CD4-positive, alpha-beta T cell (primary cell): ENCODE measurements around the gene SLC5A6. TPM values are rescaled to one million over a fixed set of nuclear protein-coding genes. Genes with fewer than 3 reads are reported as not detected.
A peak's percentile ranks its signal among the peaks of the same experiment; 100 is the strongest.

ENCODE experiments used
- ATAC-seq: fragments of 200-7000 bp; cut with Tn5 transposase; one replicate; pipeline ENCODE4 v1.10.0; 2022; ENCODE audit warnings: mild to moderate bottlenecking; ENCODE audit not compliant: poor library complexity
- CTCF ChIA-PET: fragments of 350-600 bp; sonication (Branson Sonifier 250); formaldehyde crosslinking; loops from one replicate; lab custom pipeline; 2021; ENCODE audit warnings: antibody characterized with exemption, inconsistent platforms; lab: Charles Lee
- POLR2A ChIA-PET: fragments of 350-600 bp; sonication (Branson Sonifier 250); formaldehyde crosslinking; loops from one replicate; lab custom pipeline; 2021; ENCODE audit warnings: antibody characterized with exemption, inconsistent platforms; lab: Charles Lee
- DNase-seq, 14 experiments: peaks; one replicate each; pipeline ENCODE4 v3.0.0-alpha.2; 2013 to 2020; ENCODE audit warnings: mixed read lengths in 2 of 14
- H3K27ac ChIP-seq, 2 donors: one replicate each; pipeline versions ENCODE4 v1.5.1 to v1.7.0; 2013; ENCODE audit warnings: low read length in 2 of 2, low read depth in 1 of 2, mild to moderate bottlenecking in 1 of 2
- H3K27me3 ChIP-seq, 2 experiments: 1 replicate in 1 of 2; 2 replicates in 1 of 2; pipeline versions ENCODE4 v1.6.1 to v1.7.0; 2013; ENCODE audit warnings: low read length in 2 of 2, control low read depth in 1 of 2, mild to moderate bottlenecking in 1 of 2, moderate library complexity in 1 of 2; ENCODE audit not compliant: insufficient read depth in 2 of 2, control insufficient read depth in 1 of 2
- H3K36me3 ChIP-seq: one replicate; pipeline ENCODE4 v1.6.1; 2013; ENCODE audit warnings: low read length, control low read depth; ENCODE audit not compliant: insufficient read depth
- H3K4me1 ChIP-seq: one replicate; pipeline ENCODE4 v1.6.1; 2013; ENCODE audit warnings: low read length, control low read depth; ENCODE audit not compliant: insufficient read depth
- H3K4me3 ChIP-seq: one replicate; pipeline ENCODE4 v1.5.1; 2013; ENCODE audit warnings: mild to moderate bottlenecking, low read length, moderate library complexity
- H3K9me3 ChIP-seq, 2 experiments: 1 replicate in 1 of 2; 2 replicates in 1 of 2; pipeline versions ENCODE4 v1.6.1 to v1.7.0; 2013; ENCODE audit warnings: low read length in 2 of 2, mild to moderate bottlenecking in 2 of 2, control low read depth in 1 of 2, moderate library complexity in 1 of 2; ENCODE audit not compliant: control insufficient read depth in 1 of 2, insufficient read depth in 1 of 2
- H3K27ac Mint-ChIP-seq: one replicate; pipeline ENCODE4 v1.8.0; 2020; ENCODE audit warnings: mixed read lengths
- H3K27me3 Mint-ChIP-seq: one replicate; pipeline ENCODE4 v1.8.0; 2021; ENCODE audit warnings: mixed read lengths
- H3K36me3 Mint-ChIP-seq: one replicate; pipeline ENCODE4 v1.8.0; 2021; ENCODE audit warnings: low read depth, mixed read lengths
- H3K4me1 Mint-ChIP-seq: one replicate; pipeline ENCODE4 v1.8.0; 2021; ENCODE audit warnings: low read depth, mixed read lengths
- H3K4me3 Mint-ChIP-seq: one replicate; pipeline ENCODE4 v1.8.0; 2020; ENCODE audit warnings: mild to moderate bottlenecking, mixed read lengths
- H3K9me3 Mint-ChIP-seq: one replicate; pipeline ENCODE4 v1.8.0; 2020; ENCODE audit warnings: mixed read lengths
- intact Hi-C, 2 experiments: fragments of 100-400 bp; cut with DNase I in 1 of 2; cut with micrococcal nuclease in 1 of 2; formaldehyde crosslinking; loops; one replicate each; pipeline versions ENCODE4 v1.15.1 to v1.9.0; 2023 to 2025; cut with DNase I, micrococcal nuclease
- total RNA-seq, 174 experiments: library from RNA in 2 of 174; stranded (reverse) in 2 of 174; gene quantifications; one replicate each; pipeline ENCODE4 v1.2.3 and lab custom pipeline; 2021 to 2026
- TF ChIP-seq, protein P1 (sequence below): fragments of 200-600 bp; IDR thresholded peaks from one replicate; pipeline ENCODE4 v1.8.0; 2022; ENCODE audit warnings: antibody characterized with exemption, mild to moderate bottlenecking

The SLC5A6 gene
- total RNA-seq, 2 experiments from 2014 or later, result 196 to 207 TPM

DNA sequence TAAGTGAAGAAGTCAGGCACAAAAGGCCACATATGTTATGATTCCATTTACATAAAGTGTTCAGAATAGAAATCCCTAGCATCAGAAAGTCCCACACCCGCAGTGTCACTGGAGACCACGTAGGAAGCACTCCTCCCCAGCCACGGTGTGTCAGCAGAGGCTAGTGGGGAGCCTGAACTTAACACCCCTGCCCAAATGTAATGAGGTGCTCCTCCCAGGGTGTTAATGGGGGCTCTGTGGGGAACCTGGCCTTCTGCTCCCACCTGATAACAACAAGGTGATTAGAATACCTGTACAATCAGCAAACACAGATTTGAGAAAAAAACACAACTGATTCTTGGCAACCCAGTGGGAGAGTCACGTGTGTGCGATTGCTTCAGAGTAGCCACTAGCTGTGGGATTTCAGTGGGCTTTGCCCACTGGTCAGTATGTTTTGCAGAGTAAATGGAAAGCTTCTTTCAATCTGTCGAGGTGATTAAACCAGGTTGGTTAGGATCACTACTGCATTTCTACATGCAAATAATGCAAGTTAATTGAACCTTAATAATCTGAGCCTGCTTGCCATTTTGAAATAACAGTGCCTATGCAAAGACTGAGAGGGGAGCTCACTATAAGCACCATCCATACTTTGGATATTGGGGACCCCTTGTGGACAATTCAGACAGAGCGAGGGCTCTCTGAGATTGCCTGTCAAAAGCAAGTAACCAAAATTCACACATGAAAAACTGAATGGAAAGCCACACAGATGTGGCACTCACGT is 20.8 kb downstream of the SLC5A6 start:
- Histone ChIP-seq H3K36me3 (no peaks in the 10 kb centered on the region), H3K9me3 (no peaks in the 10 kb centered on the region), H3K4me3 (no peak overlapping the region), H3K27ac (no peak overlapping the region), H3K4me1 (no peaks in the 10 kb centered on the region), H3K27me3 (peaks cover 3 to 10% of the 10 kb centered on the region in 2 experiments)
- TF ChIP-seq, protein P1, sequence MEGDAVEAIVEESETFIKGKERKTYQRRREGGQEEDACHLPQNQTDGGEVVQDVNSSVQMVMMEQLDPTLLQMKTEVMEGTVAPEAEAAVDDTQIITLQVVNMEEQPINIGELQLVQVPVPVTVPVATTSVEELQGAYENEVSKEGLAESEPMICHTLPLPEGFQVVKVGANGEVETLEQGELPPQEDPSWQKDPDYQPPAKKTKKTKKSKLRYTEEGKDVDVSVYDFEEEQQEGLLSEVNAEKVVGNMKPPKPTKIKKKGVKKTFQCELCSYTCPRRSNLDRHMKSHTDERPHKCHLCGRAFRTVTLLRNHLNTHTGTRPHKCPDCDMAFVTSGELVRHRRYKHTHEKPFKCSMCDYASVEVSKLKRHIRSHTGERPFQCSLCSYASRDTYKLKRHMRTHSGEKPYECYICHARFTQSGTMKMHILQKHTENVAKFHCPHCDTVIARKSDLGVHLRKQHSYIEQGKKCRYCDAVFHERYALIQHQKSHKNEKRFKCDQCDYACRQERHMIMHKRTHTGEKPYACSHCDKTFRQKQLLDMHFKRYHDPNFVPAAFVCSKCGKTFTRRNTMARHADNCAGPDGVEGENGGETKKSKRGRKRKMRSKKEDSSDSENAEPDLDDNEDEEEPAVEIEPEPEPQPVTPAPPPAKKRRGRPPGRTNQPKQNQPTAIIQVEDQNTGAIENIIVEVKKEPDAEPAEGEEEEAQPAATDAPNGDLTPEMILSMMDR, result peak; percentile 49
- Mint-ChIP-seq H3K9me3 (no peaks in the 10 kb centered on the region), H3K4me3 (no peak overlapping the region), H3K27ac (no peak overlapping the region), H3K27me3 (peaks cover 7% of the 10 kb centered on the region), H3K4me1 (no peaks in the 10 kb centered on the region), H3K36me3 (no peaks in the 10 kb centered on the region)
- peak; percentile 86 for ATAC-seq
- POLR2A ChIA-PET, result interaction anchor here (1.0 kb wide), 2 partner anchors 112 to 229 kb away, joined by 3 to 7 read pairs; no protein-coding TSS in a partner anchor
- peak in 12 of 14 experiments; percentile 10 to 71 (median 28) for DNase-seq
- intact Hi-C loops, result loop anchor here (1.0 kb wide), 3 partner anchors 92 to 230 kb away; no protein-coding TSS in a partner anchor
- CTCF ChIA-PET, result interaction anchor here (0.8 to 1.2 kb wide), 4 partner anchors 26 to 229 kb away, joined by 3 to 7 read pairs (median 4); partner anchors contain the start of gene CAD

DNA sequence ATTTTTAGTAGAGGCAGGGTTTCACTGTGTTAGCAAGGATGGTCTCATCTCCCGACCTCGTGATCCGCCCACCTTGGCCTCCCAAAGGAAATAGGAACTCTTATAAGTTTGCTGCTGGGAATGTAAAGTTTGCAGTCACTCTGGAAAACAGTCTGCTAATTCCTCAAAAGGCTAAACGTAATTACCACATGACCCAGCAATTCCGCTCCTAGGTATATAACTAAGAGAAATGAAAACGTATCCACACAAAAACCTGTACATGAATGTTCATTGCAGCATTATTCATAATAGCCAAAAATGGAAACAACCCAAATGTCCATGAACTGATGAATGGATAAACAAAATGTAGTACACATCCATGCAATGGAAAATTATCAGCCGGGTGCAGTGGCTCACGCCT is 22.1 kb downstream of the SLC5A6 start:
- H3K4me1 Mint-ChIP-seq, result no peaks in the 10 kb centered on the region
- TF ChIP-seq, protein P1, result no peak

DNA sequence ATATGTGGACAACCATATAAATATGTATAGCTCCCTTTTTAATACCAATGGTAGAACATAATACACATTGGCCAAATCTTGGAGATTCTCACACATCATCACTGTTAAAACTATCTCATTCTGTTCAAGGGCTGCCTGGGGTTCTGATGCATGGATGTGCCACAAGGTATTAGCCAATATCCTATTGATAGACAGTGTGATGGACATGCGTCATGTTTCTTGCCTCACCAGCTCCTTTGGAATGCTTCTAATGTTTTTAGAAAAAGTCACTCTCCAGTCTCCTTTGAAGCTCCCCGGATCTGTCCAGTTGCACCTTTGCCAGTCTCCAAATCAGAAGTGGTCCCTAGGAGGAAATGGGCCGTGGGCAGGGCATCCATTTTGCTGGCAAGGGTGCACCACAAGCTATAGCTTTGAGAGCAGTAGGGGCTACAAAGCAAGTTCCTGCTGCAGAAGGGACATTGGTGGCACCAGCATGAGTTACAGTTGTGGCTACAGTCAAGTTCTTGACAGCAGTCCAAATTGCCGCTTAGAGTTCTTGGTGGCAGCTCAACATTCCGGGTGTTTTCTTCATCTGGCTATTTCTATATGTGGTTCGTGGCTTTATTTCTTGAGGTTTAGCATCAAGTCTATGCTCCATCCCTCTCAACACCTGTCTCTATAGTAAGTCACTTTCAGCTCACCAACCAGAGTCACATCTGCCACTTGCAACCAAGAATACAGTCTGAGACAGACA is 25.3 kb downstream of the SLC5A6 start:
- TF ChIP-seq, protein P1, result no peak

More for the DNA sequence above, 22.1 kb downstream of the SLC5A6 start:
- POLR2A ChIA-PET, result no interaction called here
- DNase-seq (no peak), ATAC-seq (no peak)
- Histone ChIP-seq H3K4me3 (no peak overlapping the region), H3K27me3 (peaks cover 3 to 10% of the 10 kb centered on the region in 2 experiments), H3K9me3 (no peaks in the 10 kb centered on the region), H3K4me1 (no peaks in the 10 kb centered on the region), H3K27ac (no peak overlapping the region), H3K36me3 (no peaks in the 10 kb centered on the region)
- Mint-ChIP-seq H3K27me3 (peaks cover 9% of the 10 kb centered on the region), H3K4me3 (no peak overlapping the region), H3K36me3 (no peaks in the 10 kb centered on the region), H3K27ac (no peak overlapping the region), H3K9me3 (no peaks in the 10 kb centered on the region)
- CTCF ChIA-PET, result no interaction called here
- intact Hi-C loops, result no loop called here

More for the DNA sequence above, 25.3 kb downstream of the SLC5A6 start:
- Histone ChIP-seq H3K27me3 (peaks cover 3 to 10% of the 10 kb centered on the region in 2 experiments), H3K27ac (no peak overlapping the region), H3K4me3 (no peak overlapping the region), H3K9me3 (no peaks in the 10 kb centered on the region), H3K36me3 (no peaks in the 10 kb centered on the region), H3K4me1 (no peaks in the 10 kb centered on the region)
- no peaks in the 10 kb centered on the region for H3K4me1 Mint-ChIP-seq
- no peak for DNase-seq
- intact Hi-C loops, result no loop called here
- ChIA-PET CTCF (no interaction called here), POLR2A (no interaction called here)
- H3K27ac Mint-ChIP-seq, result no peak overlapping the region
- H3K36me3 Mint-ChIP-seq, result no peaks in the 10 kb centered on the region
- H3K4me3 Mint-ChIP-seq, result no peak overlapping the region
- peaks cover 25% of the 10 kb centered on the region for H3K27me3 Mint-ChIP-seq
- ATAC-seq, result no peak
- no peaks in the 10 kb centered on the region for H3K9me3 Mint-ChIP-seq
